Left lung (tissue), 10 donors: Measurements from ENCODE around the gene CDHR3. TPM values are rescaled to one million over a fixed set of nuclear protein-coding genes. Genes with fewer than 3 reads are reported as not detected.

Experiments used
- ATAC-seq: fragments of 200-7000 bp; cut with Tn5 transposase; one replicate; pipeline ENCODE4 v1.9.1; 2020; ENCODE audit warnings: moderate library complexity
- DNase-seq, 4 donors: peaks; one replicate each; pipeline ENCODE4 v3.0.0-alpha.2; 2013 to 2020
- H3K27ac ChIP-seq, 2 donors: fragments of 200-600 bp; sonication (generic) in 1 of 2; one replicate each; pipeline versions ENCODE4 v1.5.0 to v1.8.0; 2020 to 2021
- H3K27me3 ChIP-seq, 2 donors: fragments of 200-600 bp; sonication (generic) in 1 of 2; one replicate each; pipeline versions ENCODE4 v1.5.0 to v1.8.0; 2020 to 2021
- H3K36me3 ChIP-seq, 2 donors: fragments of 200-600 bp; sonication (generic) in 1 of 2; one replicate each; pipeline versions ENCODE4 v1.5.0 to v1.8.0; 2020 to 2021
- H3K4me1 ChIP-seq, 2 donors: fragments of 200-600 bp; one replicate each; pipeline ENCODE4 v1.8.0; 2021
- H3K4me3 ChIP-seq, 2 donors: fragments of 200-600 bp; sonication (generic) in 1 of 2; one replicate each; pipeline versions ENCODE4 v1.5.0 to v1.8.0; 2020 to 2021; ENCODE audit warnings: mild to moderate bottlenecking in 1 of 2
- H3K9me3 ChIP-seq, 2 donors: fragments of 200-600 bp; sonication (generic) in 1 of 2; one replicate each; pipeline versions ENCODE4 v1.5.0 to v1.8.0; 2020 to 2021
- CTCF ChIP-seq, 2 donors: fragments of 200-600 bp; sonication (generic) in 1 of 2; IDR thresholded peaks; one replicate each; pipeline versions ENCODE4 v1.5.0 to v1.8.0; 2021; ENCODE audit warnings: antibody characterized with exemption in 2 of 2
- intact Hi-C, 2 donors: fragments of 100-400 bp; cut with DNase I; formaldehyde crosslinking; loops; one replicate each; pipeline versions ENCODE4 v1.11.2 to v1.14.2; 2022
- polyA plus RNA-seq, 6 donors: library from polyadenylated mRNA; unstranded; fragments of 120-200 nt; gene quantifications; one replicate each; pipeline ENCODE4 v1.2.1, GENCODE V29; 2013; ENCODE audit not compliant: insufficient read length in 6 of 6
- total RNA-seq, 2 donors: library from RNA; stranded (reverse); fragmentation: NEBNext Ultra II Directional; extraction: Animal tissue kit (Norgen Biotek cat#: 25700); gene quantifications; one replicate each; pipeline ENCODE4 v1.2.1, GENCODE V29; 2021
- donor health status: DM: no; HTN: yes; CAD: no.
- donor health status: DM: no; HTN: no; CAD: no.

The CDHR3 gene
- total and polyA plus RNA-seq, 8 donors: 2.8 to 44.0 (median 24.8) TPM

- Histone ChIP-seq H3K9me3 (no peaks in the 10 kb centered on the region), H3K36me3 (no peaks in the 10 kb centered on the region), H3K4me1 (peaks cover 0 to 4% of the 10 kb centered on the region in 2 donors), H3K4me3 (no peak overlapping the region), H3K27me3 (no peaks in the 10 kb centered on the region), H3K27ac (no peak overlapping the region)
- intact Hi-C loops: loop anchor here (5.0 to 10.0 kb wide), 2 partner anchors 96 to 98 kb away; no protein-coding TSS in a partner anchor
- peak; percentile 95 for ATAC-seq
- TF ChIP-seq CTCF (IDR thresholded peaks at IDR 0.05): peak; percentile 84 to 88
- DNase-seq: peak in 2 of 4 donors; percentile 62 to 80
Measured at GRCh38 chr7:106056513-106057203, 93.6 kb downstream of the CDHR3 start.

GRCh38 chr7:106057204-106057961 lies 94.3 kb downstream of the CDHR3 start:
- no peak overlapping the region for H3K4me3 ChIP-seq
- peaks cover 0 to 4% of the 10 kb centered on the region in 2 donors for H3K4me1 ChIP-seq
- H3K9me3 ChIP-seq: no peaks in the 10 kb centered on the region
- DNase-seq (no peak), ATAC-seq (no peak)
- H3K36me3 ChIP-seq: no peaks in the 10 kb centered on the region
- intact Hi-C loops: loop anchor here (5.0 to 10.0 kb wide), 2 partner anchors 95 to 97 kb away; no protein-coding TSS in a partner anchor
- TF ChIP-seq CTCF (IDR thresholded peaks at IDR 0.05): no peak
- no peaks in the 10 kb centered on the region for H3K27me3 ChIP-seq
- no peak overlapping the region for H3K27ac ChIP-seq

- TF ChIP-seq CTCF (IDR thresholded peaks at IDR 0.05): no peak
- Histone ChIP-seq H3K36me3 (no peaks in the 10 kb centered on the region), H3K4me1 (peaks cover 0 to 4% of the 10 kb centered on the region in 2 donors), H3K4me3 (no peak overlapping the region), H3K27me3 (no peaks in the 10 kb centered on the region), H3K9me3 (no peaks in the 10 kb centered on the region), H3K27ac (no peak overlapping the region)
- DNase-seq (peak in 2 of 4 donors; percentile 62 to 78), ATAC-seq (peak; percentile 81)
- intact Hi-C loops: loop anchor here (5.0 to 10.0 kb wide), 2 partner anchors 94 to 97 kb away; no protein-coding TSS in a partner anchor
Measured at GRCh38 chr7:106057962-106058927, 95.2 kb downstream of the CDHR3 start.

GRCh38 chr7:106058928-106059324 lies 95.9 kb downstream of the CDHR3 start:
- DNase-seq (no peak), ATAC-seq (no peak)
- H3K9me3 ChIP-seq: no peaks in the 10 kb centered on the region
- peaks cover 0 to 4% of the 10 kb centered on the region in 2 donors for H3K4me1 ChIP-seq
- intact Hi-C loops: loop anchor here (5.0 to 10.0 kb wide), 2 partner anchors 93 to 96 kb away; no protein-coding TSS in a partner anchor
- no peaks in the 10 kb centered on the region for H3K27me3 ChIP-seq
- no peak for TF ChIP-seq CTCF (IDR thresholded peaks at IDR 0.05)
- H3K4me3 ChIP-seq: no peak overlapping the region
- H3K27ac ChIP-seq: no peak overlapping the region
- no peaks in the 10 kb centered on the region for H3K36me3 ChIP-seq
